ENCODE data around the gene CFAP99.

GRCh38 chr4:2426069-2426397 is 7.3 kb downstream of the CFAP99 start:
- TF ChIP-seq EZH2 (IDR thresholded peaks at IDR 0.05), result no peak
- TF ChIP-seq POLR2AphosphoS5 (IDR thresholded peaks at IDR 0.05; ENCODE audit: borderline replicate concordance, low read depth, low read length), result no peak
